Duodenal mucosa (tissue), 2 donors: ENCODE data around the gene C11orf24.
"Not testable (repeated sequence)": the region's sequence is repeated elsewhere in the genome, so short reads cannot be mapped to it uniquely, and the experiment has no call there.

ENCODE experiments used
- H3K27ac ChIP-seq: one replicate; pipeline ENCODE4 v1.7.0; 2013; ENCODE audit warnings: low read depth, low read length
- H3K27me3 ChIP-seq, 2 donors: one replicate each; pipeline ENCODE4 v1.7.0; 2013; ENCODE audit warnings: low read length in 2 of 2, control low read depth in 1 of 2; ENCODE audit not compliant: insufficient read depth in 2 of 2, control insufficient read depth in 1 of 2
- H3K36me3 ChIP-seq, 2 donors: one replicate each; pipeline ENCODE4 v1.7.0; 2013; ENCODE audit warnings: low read length in 2 of 2, control low read depth in 1 of 2; ENCODE audit not compliant: insufficient read depth in 2 of 2, control insufficient read depth in 1 of 2
- H3K4me1 ChIP-seq, 2 donors: one replicate each; pipeline ENCODE4 v1.7.0; 2013; ENCODE audit warnings: low read length in 2 of 2, control low read depth in 1 of 2; ENCODE audit not compliant: insufficient read depth in 2 of 2, control insufficient read depth in 1 of 2
- H3K4me3 ChIP-seq, 2 donors: one replicate each; pipeline ENCODE4 v1.7.0; 2013; ENCODE audit warnings: low read length in 2 of 2, low read depth in 1 of 2
- H3K9ac ChIP-seq, 2 donors: one replicate each; pipeline ENCODE4 v1.7.0; 2013; ENCODE audit warnings: low read length in 2 of 2, low read depth in 1 of 2
- H3K9me3 ChIP-seq, 2 donors: one replicate each; pipeline ENCODE4 v1.7.0; 2013; ENCODE audit warnings: low read length in 2 of 2, control low read depth in 1 of 2; ENCODE audit not compliant: control insufficient read depth in 1 of 2

C11orf24 gene

GRCh38 chr11:68299517-68299879, 27.7 kb upstream of the C11orf24 start:
- H3K4me1 ChIP-seq, result peaks cover 45 to 46% of the 10 kb centered on the region in 2 donors
- not testable (repeated sequence) for H3K27ac ChIP-seq, H3K27me3 ChIP-seq, H3K4me3 ChIP-seq, H3K36me3 ChIP-seq, H3K9me3 ChIP-seq, H3K9ac ChIP-seq

GRCh38 chr11:68298659-68299516, 27.1 kb upstream of the C11orf24 start:
- Histone ChIP-seq H3K36me3 (no peaks in the 10 kb centered on the region), H3K27ac (peak overlapping the region; percentile 63), H3K4me3 (peak overlapping the region; percentile 31 to 36), H3K27me3 (no peaks in the 10 kb centered on the region), H3K9me3 (no peaks in the 10 kb centered on the region), H3K4me1 (peaks cover 43 to 46% of the 10 kb centered on the region in 2 donors), H3K9ac (peak overlapping the region; percentile 52 to 63)

DNA sequence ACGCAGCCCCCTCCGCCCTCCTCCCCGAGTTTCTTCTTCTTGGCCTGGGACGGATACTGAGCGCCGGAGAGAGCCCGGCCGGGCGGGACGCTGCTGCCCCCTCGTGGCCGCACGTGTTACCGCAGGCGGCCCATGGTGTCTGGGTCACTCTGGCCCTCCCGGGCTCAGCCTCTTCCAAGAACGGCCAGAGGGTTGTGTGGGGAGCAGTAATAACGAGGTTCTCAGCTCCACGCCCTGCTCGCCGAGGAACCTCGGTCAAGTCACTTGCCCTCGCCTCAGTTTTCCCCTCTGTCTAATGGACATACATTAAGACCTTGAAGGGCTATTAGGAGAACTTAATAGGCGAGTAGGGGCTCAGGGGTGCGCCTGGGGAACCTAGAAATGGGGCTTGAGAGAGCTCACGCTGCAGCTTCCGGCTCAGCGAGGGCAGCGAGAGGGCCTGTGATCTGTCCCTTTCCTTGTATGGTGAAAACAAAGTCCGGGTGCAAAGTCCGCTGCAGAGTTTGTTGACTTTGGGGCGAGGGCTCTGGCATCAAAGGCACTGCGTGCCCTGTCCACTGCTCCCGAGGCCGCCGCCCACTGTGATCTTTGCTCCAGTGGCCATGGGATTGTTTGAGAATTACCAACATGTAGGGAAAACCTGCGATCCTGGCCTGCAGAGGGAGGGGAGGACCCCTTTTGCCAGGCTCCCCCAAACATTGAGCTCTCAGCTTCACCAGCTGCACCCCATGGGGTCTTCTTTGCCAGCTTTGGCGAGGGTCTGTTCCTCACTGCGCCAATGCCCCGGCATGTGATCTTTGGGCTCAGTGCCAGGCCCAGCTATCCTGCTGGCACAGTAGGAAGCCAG, 26.3 kb upstream of the C11orf24 start:
- H3K4me3 ChIP-seq, result peak overlapping the region; percentile 31 to 38
- peak overlapping the region; percentile 52 to 63 for H3K9ac ChIP-seq
- no peaks in the 10 kb centered on the region for H3K9me3 ChIP-seq
- no peaks in the 10 kb centered on the region for H3K27me3 ChIP-seq
- peak overlapping the region; percentile 79 for H3K27ac ChIP-seq
- H3K4me1 ChIP-seq, result peaks cover 34 to 37% of the 10 kb centered on the region in 2 donors
- H3K36me3 ChIP-seq, result no peaks in the 10 kb centered on the region

GRCh38 chr11:68297494-68297811, 25.7 kb upstream of the C11orf24 start:
- peaks cover 31 to 32% of the 10 kb centered on the region in 2 donors for H3K4me1 ChIP-seq
- no peaks in the 10 kb centered on the region for H3K36me3 ChIP-seq
- H3K9me3 ChIP-seq, result no peaks in the 10 kb centered on the region
- H3K27me3 ChIP-seq, result no peaks in the 10 kb centered on the region
- peak overlapping the region; percentile 52 to 70 for H3K9ac ChIP-seq
- H3K27ac ChIP-seq, result no peak overlapping the region
- H3K4me3 ChIP-seq, result peak overlapping the region in 1 of 2 donors; percentile 36

- Histone ChIP-seq H3K4me1 (peaks cover 27 to 30% of the 10 kb centered on the region in 2 donors), H3K9me3 (no peaks in the 10 kb centered on the region), H3K4me3 (no peak overlapping the region), H3K36me3 (no peaks in the 10 kb centered on the region), H3K27ac (peak overlapping the region; percentile 68), H3K27me3 (no peaks in the 10 kb centered on the region), H3K9ac (peak overlapping the region; percentile 52 to 70)
Observed at GRCh38 chr11:68297052-68297378, 25.2 kb upstream of the C11orf24 start.

GRCh38 chr11:68296344-68297051, 24.7 kb upstream of the C11orf24 start:
- Histone ChIP-seq H3K4me1 (peaks cover 27 to 30% of the 10 kb centered on the region in 2 donors), H3K9me3 (no peaks in the 10 kb centered on the region), H3K9ac (peak overlapping the region; percentile 52 to 70), H3K36me3 (no peaks in the 10 kb centered on the region), H3K27me3 (no peaks in the 10 kb centered on the region), H3K4me3 (no peak overlapping the region), H3K27ac (peak overlapping the region; percentile 68)

GRCh38 chr11:68295940-68296339, 24.2 kb upstream of the C11orf24 start:
- Histone ChIP-seq H3K4me3 (no peak overlapping the region), H3K27ac (no peak overlapping the region), H3K27me3 (no peaks in the 10 kb centered on the region), H3K4me1 (peaks cover 27 to 30% of the 10 kb centered on the region in 2 donors), H3K36me3 (no peaks in the 10 kb centered on the region), H3K9me3 (no peaks in the 10 kb centered on the region), H3K9ac (peak overlapping the region; percentile 52 to 70)

GRCh38 chr11:68295271-68295670, 23.5 kb upstream of the C11orf24 start:
- no peak overlapping the region for H3K27ac ChIP-seq
- H3K36me3 ChIP-seq, result no peaks in the 10 kb centered on the region
- H3K4me1 ChIP-seq, result peaks cover 27 to 30% of the 10 kb centered on the region in 2 donors
- no peaks in the 10 kb centered on the region for H3K27me3 ChIP-seq
- no peak overlapping the region for H3K9ac ChIP-seq
- no peak overlapping the region for H3K4me3 ChIP-seq
- H3K9me3 ChIP-seq, result no peaks in the 10 kb centered on the region

- H3K27me3 ChIP-seq, result no peaks in the 10 kb centered on the region
- no peak overlapping the region for H3K9ac ChIP-seq
- no peak overlapping the region for H3K4me3 ChIP-seq
- H3K27ac ChIP-seq, result no peak overlapping the region
- peaks cover 21 to 24% of the 10 kb centered on the region in 2 donors for H3K4me1 ChIP-seq
- H3K36me3 ChIP-seq, result no peaks in the 10 kb centered on the region
- peaks cover 0 to 5% of the 10 kb centered on the region in 2 donors for H3K9me3 ChIP-seq
Observed at GRCh38 chr11:68293708-68294107, 21.9 kb upstream of the C11orf24 start.

GRCh38 chr11:68289456-68289855, 17.7 kb upstream of the C11orf24 start:
- H3K4me3 ChIP-seq, result no peak overlapping the region

More at GRCh38 chr11:68289456-68289855, 17.7 kb upstream of the C11orf24 start:
- Histone ChIP-seq H3K9me3 (peaks cover 0 to 5% of the 10 kb centered on the region in 2 donors), H3K27ac (no peak overlapping the region), H3K27me3 (no peaks in the 10 kb centered on the region), H3K9ac (no peak overlapping the region), H3K36me3 (no peaks in the 10 kb centered on the region), H3K4me1 (no peaks in the 10 kb centered on the region)
